GM12878 (cell line): ENCODE data around the gene CLIC5. TPM values are rescaled to one million over a fixed set of nuclear protein-coding genes. Genes with fewer than 3 reads are reported as not detected.

Experiments
- ATAC-seq: fragments of 200-7000 bp; cut with Tn5 transposase; 3 replicates; pipeline ENCODE4 v1.9.1; 2020; ENCODE audit warnings: mild to moderate bottlenecking, moderate library complexity
- BruUV-seq: library from RNA; stranded (reverse); fragments of 400-500 nt; replicated peaks from 2 replicates; lab custom pipeline; 2021; lab: Mats Ljungman, UMichigan
- CTCF ChIA-PET: fragments of 300-600 bp; sonication (Branson Sonifier 250); formaldehyde crosslinking; extraction: SDS; loops from one replicate; lab custom pipeline; 2021; ENCODE audit warnings: inconsistent platforms; lab: Yijun Ruan, JAX
- POLR2A ChIA-PET: fragments of 350-600 bp; formaldehyde crosslinking; extraction: SDS; loops from one replicate; lab custom pipeline; 2021; ENCODE audit warnings: inconsistent platforms; lab: Charles Lee
- RAD21 ChIA-PET: fragments of 300-600 bp; sonication (Branson Sonifier 250); formaldehyde crosslinking; loops from one replicate; lab custom pipeline; 2023; ENCODE audit warnings: antibody characterized with exemption; ENCODE audit not compliant: unreplicated experiment; lab: Charles Lee
- SMC1A ChIA-PET: fragments of 300-600 bp; sonication (Branson Sonifier 250); formaldehyde crosslinking; loops from one replicate; lab custom pipeline; 2023; ENCODE audit not compliant: unreplicated experiment, uncharacterized antibody; lab: Charles Lee
- DNase-seq: peaks from one replicate; pipeline ENCODE4 v3.0.0-alpha.2; 2011; ENCODE audit warnings: low read depth, low spot score
- FAIRE-seq: peaks from 3 replicates; lab custom pipeline; 2011; peaks lifted over from hg19 to GRCh38; lab: Jason Lieb, UNC
- H2AFZ ChIP-seq: 2 replicates; pipeline ENCODE4 v1.6.0; 2011; ENCODE audit warnings: low read depth, low read length, control low read depth; ENCODE audit not compliant: control insufficient read depth
- H3K27ac ChIP-seq: 2 replicates; pipeline ENCODE4 v1.5.1; 2011; ENCODE audit warnings: control low read depth; ENCODE audit not compliant: control insufficient read depth, insufficient read depth
- H3K27me3 ChIP-seq, 2 experiments: replicated peaks in 1 of 2; 2 replicates each; pipeline versions ENCODE4 v1.6.0 to v1.6.1; 2011; ENCODE audit warnings: low read length in 1 of 2; ENCODE audit not compliant: control insufficient read depth in 2 of 2, insufficient read depth in 2 of 2
- H3K36me3 ChIP-seq, 2 experiments: 2 replicates each; pipeline ENCODE4 v1.5.1; 2011; ENCODE audit warnings: low read length in 1 of 2; ENCODE audit not compliant: control insufficient read depth in 2 of 2, insufficient read depth in 2 of 2
- H3K4me1 ChIP-seq: 2 replicates; pipeline ENCODE4 v1.6.1; 2011; ENCODE audit warnings: mild to moderate bottlenecking, low read length, moderate library complexity, mixed read lengths; ENCODE audit not compliant: control insufficient read depth, insufficient read depth
- H3K4me2 ChIP-seq: 2 replicates; pipeline ENCODE4 v1.6.0; 2011; ENCODE audit warnings: control low read depth; ENCODE audit not compliant: control insufficient read depth, insufficient read depth
- H3K4me3 ChIP-seq: fragments of 200-600 bp; sonication (generic); 2 replicates; pipeline ENCODE4 v1.5.1; 2016
- H3K79me2 ChIP-seq: 2 replicates; pipeline ENCODE4 v1.6.0; 2011; ENCODE audit warnings: low read length; ENCODE audit not compliant: control insufficient read depth, insufficient read depth
- H3K9ac ChIP-seq: 2 replicates; pipeline ENCODE4 v1.8.0; 2011; ENCODE audit warnings: low read length, control low read depth, mixed read lengths; ENCODE audit not compliant: control insufficient read depth, insufficient read depth
- H3K9me3 ChIP-seq: replicated peaks from 3 replicates; pipeline ENCODE4 v1.5.1; 2011; ENCODE audit warnings: mild to moderate bottlenecking, low read length; ENCODE audit not compliant: control insufficient read depth, insufficient read depth
- H4K20me1 ChIP-seq: 2 replicates; pipeline ENCODE4 v1.6.0; 2011; ENCODE audit not compliant: control insufficient read depth, insufficient read depth
- BCLAF1 ChIP-seq: fragments of 450-650 bp; IDR thresholded peaks from 2 replicates; pipeline ENCODE4 v1.6.1; 2017; ENCODE audit warnings: antibody characterized with exemption, mild to moderate bottlenecking, moderate library complexity
- BHLHE40 ChIP-seq, 2 experiments: fragments of 450-650 bp in 1 of 2; IDR thresholded peaks; 2 replicates each; pipeline ENCODE4 v1.6.1; 2011 to 2017; ENCODE audit warnings: low read depth in 2 of 2, borderline replicate concordance in 1 of 2, improper control_type of control experiment in 1 of 2, low read length in 1 of 2, mild to moderate bottlenecking in 1 of 2
- EP300 ChIP-seq, 2 experiments: fragments of 150-350 bp in 1 of 2; IDR thresholded peaks; 2 replicates each; pipeline ENCODE4 v1.6.1; 2011 to 2012; ENCODE audit warnings: low read depth in 2 of 2, low read length in 2 of 2, borderline replicate concordance in 1 of 2, improper control_type of control experiment in 1 of 2, inconsistent platforms in 1 of 2; ENCODE audit not compliant: control insufficient read depth in 1 of 2
- MLLT1 ChIP-seq: fragments of 450-650 bp; IDR thresholded peaks from 2 replicates; pipeline ENCODE4 v1.6.1; 2016; ENCODE audit warnings: mild to moderate bottlenecking
- RUNX3 ChIP-seq: IDR thresholded peaks from 2 replicates; pipeline ENCODE4 v1.6.1; 2012; ENCODE audit warnings: low read length, inconsistent platforms
- ZNF274 ChIP-seq: IDR thresholded peaks from one replicate; pipeline ENCODE4 v1.8.0; 2011; ENCODE audit not compliant: insufficient read length, insufficient read depth
- in situ Hi-C: fragments of 300-500 bp; cut with MboI; formaldehyde crosslinking; loops from 9 replicates; pipeline ENCODE4 v1.14.3; 2018; ENCODE audit warnings: mixed read lengths
- intact Hi-C: fragments of 100-400 bp; cut with micrococcal nuclease; formaldehyde crosslinking; loops from one replicate; pipeline ENCODE4 v1.14.2; 2022; ENCODE audit not compliant: unreplicated experiment
- polyA plus RNA-seq, 11 experiments: library from polyadenylated mRNA; depleted of rRNA in 4 of 11; unstranded in 6 of 11; stranded (reverse) in 5 of 11; fragments of >200 nt; fragmentation: Nextera tagmentation in 4 of 11; fragmentation: Illumina TruSeq in 1 of 11; extraction: Ambion mirVana in 4 of 11; extraction: Trizol in 1 of 11; gene quantifications; 1 replicate in 1 of 11; 2 replicates in 10 of 11; pipeline versions ENCODE4 v1.2.1 to v1.2.3, GENCODE V29; 2011 to 2016; ENCODE audit warnings: inconsistent platforms in 2 of 11, missing spikeins in 2 of 11, low read depth in 1 of 11
- total RNA-seq, 4 experiments: library from RNA; depleted of rRNA in 3 of 4; stranded (reverse); fragments of >200 nt in 3 of 4; fragmentation: Illumina TruSeq in 1 of 4; extraction: Trizol in 1 of 4; gene quantifications; 2 replicates each; pipeline versions ENCODE4 v1.2.1 to v1.2.3, GENCODE V29; 2013 to 2021
- TF ChIP-seq, protein P1 (sequence below): fragments of 450-650 bp; IDR thresholded peaks from 2 replicates; pipeline ENCODE4 v1.6.1; 2017; ENCODE audit warnings: mild to moderate bottlenecking, moderate library complexity
- TF ChIP-seq, protein P2 (sequence below): fragments of 450-650 bp; IDR thresholded peaks from 2 replicates; pipeline ENCODE4 v1.6.1; 2017; ENCODE audit warnings: borderline replicate concordance

Gene CLIC5
- total and polyA plus RNA-seq, 10 of the 15 experiments (the other 5 are each of a cell fraction or from before 2014, with no cell fraction given) = 0.01 to 0.08 (median 0.02) TPM; not detected in 7

DNA sequence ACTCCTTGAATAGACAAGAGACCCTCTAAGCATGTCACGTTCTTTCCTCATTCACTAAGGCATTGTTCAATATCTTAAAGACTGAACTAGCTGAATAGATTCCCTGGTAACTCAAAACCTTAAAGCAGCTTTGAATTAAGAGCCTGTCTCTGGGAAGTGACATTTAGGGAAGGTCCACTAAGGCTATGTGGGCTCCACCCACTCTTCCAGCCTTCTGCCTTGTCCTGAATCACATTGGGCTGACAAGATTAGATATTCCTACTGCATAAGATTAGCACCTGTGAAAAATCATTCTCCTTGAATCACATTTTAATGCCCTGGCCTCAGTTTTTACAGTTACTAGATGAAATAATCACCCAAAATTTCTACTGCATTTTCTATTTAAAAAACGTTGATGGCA, 36.3 kb downstream of the CLIC5 start (continued):
- TF ChIP-seq, protein P1, sequence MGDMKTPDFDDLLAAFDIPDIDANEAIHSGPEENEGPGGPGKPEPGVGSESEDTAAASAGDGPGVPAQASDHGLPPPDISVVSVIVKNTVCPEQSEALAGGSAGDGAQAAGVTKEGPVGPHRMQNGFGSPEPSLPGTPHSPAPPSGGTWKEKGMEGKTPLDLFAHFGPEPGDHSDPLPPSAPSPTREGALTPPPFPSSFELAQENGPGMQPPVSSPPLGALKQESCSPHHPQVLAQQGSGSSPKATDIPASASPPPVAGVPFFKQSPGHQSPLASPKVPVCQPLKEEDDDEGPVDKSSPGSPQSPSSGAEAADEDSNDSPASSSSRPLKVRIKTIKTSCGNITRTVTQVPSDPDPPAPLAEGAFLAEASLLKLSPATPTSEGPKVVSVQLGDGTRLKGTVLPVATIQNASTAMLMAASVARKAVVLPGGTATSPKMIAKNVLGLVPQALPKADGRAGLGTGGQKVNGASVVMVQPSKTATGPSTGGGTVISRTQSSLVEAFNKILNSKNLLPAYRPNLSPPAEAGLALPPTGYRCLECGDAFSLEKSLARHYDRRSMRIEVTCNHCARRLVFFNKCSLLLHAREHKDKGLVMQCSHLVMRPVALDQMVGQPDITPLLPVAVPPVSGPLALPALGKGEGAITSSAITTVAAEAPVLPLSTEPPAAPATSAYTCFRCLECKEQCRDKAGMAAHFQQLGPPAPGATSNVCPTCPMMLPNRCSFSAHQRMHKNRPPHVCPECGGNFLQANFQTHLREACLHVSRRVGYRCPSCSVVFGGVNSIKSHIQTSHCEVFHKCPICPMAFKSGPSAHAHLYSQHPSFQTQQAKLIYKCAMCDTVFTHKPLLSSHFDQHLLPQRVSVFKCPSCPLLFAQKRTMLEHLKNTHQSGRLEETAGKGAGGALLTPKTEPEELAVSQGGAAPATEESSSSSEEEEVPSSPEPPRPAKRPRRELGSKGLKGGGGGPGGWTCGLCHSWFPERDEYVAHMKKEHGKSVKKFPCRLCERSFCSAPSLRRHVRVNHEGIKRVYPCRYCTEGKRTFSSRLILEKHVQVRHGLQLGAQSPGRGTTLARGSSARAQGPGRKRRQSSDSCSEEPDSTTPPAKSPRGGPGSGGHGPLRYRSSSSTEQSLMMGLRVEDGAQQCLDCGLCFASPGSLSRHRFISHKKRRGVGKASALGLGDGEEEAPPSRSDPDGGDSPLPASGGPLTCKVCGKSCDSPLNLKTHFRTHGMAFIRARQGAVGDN = no peak
- TF ChIP-seq, protein P2, sequence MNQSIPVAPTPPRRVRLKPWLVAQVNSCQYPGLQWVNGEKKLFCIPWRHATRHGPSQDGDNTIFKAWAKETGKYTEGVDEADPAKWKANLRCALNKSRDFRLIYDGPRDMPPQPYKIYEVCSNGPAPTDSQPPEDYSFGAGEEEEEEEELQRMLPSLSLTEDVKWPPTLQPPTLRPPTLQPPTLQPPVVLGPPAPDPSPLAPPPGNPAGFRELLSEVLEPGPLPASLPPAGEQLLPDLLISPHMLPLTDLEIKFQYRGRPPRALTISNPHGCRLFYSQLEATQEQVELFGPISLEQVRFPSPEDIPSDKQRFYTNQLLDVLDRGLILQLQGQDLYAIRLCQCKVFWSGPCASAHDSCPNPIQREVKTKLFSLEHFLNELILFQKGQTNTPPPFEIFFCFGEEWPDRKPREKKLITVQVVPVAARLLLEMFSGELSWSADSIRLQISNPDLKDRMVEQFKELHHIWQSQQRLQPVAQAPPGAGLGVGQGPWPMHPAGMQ = no peak
- no peak for TF ChIP-seq MLLT1
- TF ChIP-seq, all 136 proteins: peak for 0

GRCh38 chr6:45974596-45974995, 41.1 kb downstream of the CLIC5 start:
- ChIA-PET RAD21 (no interaction called here), CTCF (no interaction called here), SMC1A (no interaction called here), POLR2A (no interaction called here)
- no TSS peak for BruUV-seq
- no peak overlapping the region for H2AFZ ChIP-seq
- H3K79me2 ChIP-seq = no peaks in the 10 kb centered on the region
- H3K4me3 ChIP-seq = no peak overlapping the region
- no peak for FAIRE-seq
- H3K4me1 ChIP-seq = no peaks in the 10 kb centered on the region
- no peak overlapping the region for H3K4me2 ChIP-seq
- no peak for DNase-seq
- H4K20me1 ChIP-seq = no peaks in the 10 kb centered on the region
- H3K9ac ChIP-seq = no peak overlapping the region
- no peak for TF ChIP-seq EP300 (IDR thresholded peaks at IDR 0.05; ENCODE audit: borderline replicate concordance in 1 of 2, control insufficient read depth in 1 of 2, low read depth in 2 of 2, low read length in 2 of 2)
- TF ChIP-seq ZNF274 = no peak
- no peak for TF ChIP-seq BCLAF1
- no peak for TF ChIP-seq BHLHE40 (IDR thresholded peaks at IDR 0.05; ENCODE audit: borderline replicate concordance in 1 of 2, low read depth in 2 of 2, low read length in 1 of 2)
- TF ChIP-seq RUNX3 = no peak
- in situ Hi-C loops (no loop called here), intact Hi-C loops (no loop called here)
- no peaks in the 10 kb centered on the region for H3K36me3 ChIP-seq
- no peak overlapping the region for H3K27ac ChIP-seq
- H3K9me3 ChIP-seq = no peaks in the 10 kb centered on the region; the same call in 2 of the 3 replicates
- no peaks in the 10 kb centered on the region; a peak in 1 of 4 replicates for H3K27me3 ChIP-seq
- ATAC-seq = no peak
